Breast epithelium (tissue), 3 donors: ENCODE results near the gene KCND3.

Experiments
- CTCF ChIP-seq, 3 donors: fragments of 450-650 bp; IDR thresholded peaks; one replicate each; pipeline ENCODE4 v1.5.1; 2016 to 2017; ENCODE audit warnings: antibody characterized with exemption in 3 of 3, mild to moderate bottlenecking in 3 of 3, moderate library complexity in 3 of 3
- POLR2A ChIP-seq: fragments of 450-650 bp; IDR thresholded peaks from one replicate; pipeline ENCODE4 v1.6.1; 2016; ENCODE audit warnings: antibody characterized with exemption, mild to moderate bottlenecking, moderate library complexity
- POLR2AphosphoS5 ChIP-seq, 3 donors: sonication (generic); formaldehyde crosslinking; IDR thresholded peaks; one replicate each; pipeline ENCODE4 v1.6.1; 2017; ENCODE audit warnings: antibody characterized with exemption in 3 of 3

- TF ChIP-seq CTCF (IDR thresholded peaks at IDR 0.05) (no peak), POLR2A (no peak), POLR2AphosphoS5 (IDR thresholded peaks at IDR 0.05) (no peak)
These were observed 140.5 kb downstream of the KCND3 start for GRCh38 chr1:111848852-111849545.
